ENCODE results near the gene FBXO24.
A peak's percentile ranks its signal among the peaks of the same experiment; 100 is the strongest.

The FBXO24 gene

GRCh38 chr7:100604976-100605911 is 19.1 kb downstream of the FBXO24 start:
- in situ Hi-C loops (cut with MboI; ENCODE audit: low pct_unique_long_range_greater_than_20kb, low sequenced_read_pairs) = no loop called here
- DNase-seq = no peak

GRCh38 chr7:100606313-100606712 is 20.2 kb downstream of the FBXO24 start:
- in situ Hi-C loops (cut with MboI; ENCODE audit: low pct_unique_long_range_greater_than_20kb, low sequenced_read_pairs) = no loop called here
- no peak for DNase-seq

- no peak for DNase-seq
- in situ Hi-C loops (cut with MboI; ENCODE audit: low pct_unique_long_range_greater_than_20kb, low sequenced_read_pairs) = no loop called here
Observed at GRCh38 chr7:100607111-100607510, 21.0 kb downstream of the FBXO24 start.

GRCh38 chr7:100609958-100610357 is 23.8 kb downstream of the FBXO24 start:
- no peak for DNase-seq
- in situ Hi-C loops (cut with MboI; ENCODE audit: low pct_unique_long_range_greater_than_20kb, low sequenced_read_pairs) = no loop called here

- in situ Hi-C loops (cut with MboI; ENCODE audit: low pct_unique_long_range_greater_than_20kb, low sequenced_read_pairs) = no loop called here
- DNase-seq = peak; percentile 99
Observed at GRCh38 chr7:100611983-100612729, 26.0 kb downstream of the FBXO24 start, which contains the start of gene MOSPD3. Gene MOSPD3, plus strand, starts transcription at chr7:100612540. Its CDS starts 252 bp downstream, at chr7:100612792.

GRCh38 chr7:100612730-100613390 is 26.7 kb downstream of the FBXO24 start:
- in situ Hi-C loops (cut with MboI; ENCODE audit: low pct_unique_long_range_greater_than_20kb, low sequenced_read_pairs) = no loop called here
- no peak for DNase-seq

GRCh38 chr7:100613412-100614175 is 27.5 kb downstream of the FBXO24 start:
- DNase-seq = no peak
- in situ Hi-C loops (cut with MboI; ENCODE audit: low pct_unique_long_range_greater_than_20kb, low sequenced_read_pairs) = no loop called here

GRCh38 chr7:100614308-100614861 is 28.3 kb downstream of the FBXO24 start:
- DNase-seq = no peak
- in situ Hi-C loops (cut with MboI; ENCODE audit: low pct_unique_long_range_greater_than_20kb, low sequenced_read_pairs) = no loop called here

GRCh38 chr7:100620239-100620638 is 34.1 kb downstream of the FBXO24 start:
- in situ Hi-C loops (cut with MboI; ENCODE audit: low pct_unique_long_range_greater_than_20kb, low sequenced_read_pairs) = no loop called here
- DNase-seq = no peak

GRCh38 chr7:100620804-100621203 is 34.7 kb downstream of the FBXO24 start:
- DNase-seq = no peak
- in situ Hi-C loops (cut with MboI; ENCODE audit: low pct_unique_long_range_greater_than_20kb, low sequenced_read_pairs) = no loop called here

GRCh38 chr7:100621554-100621953 is 35.4 kb downstream of the FBXO24 start:
- in situ Hi-C loops (cut with MboI; ENCODE audit: low pct_unique_long_range_greater_than_20kb, low sequenced_read_pairs) = no loop called here
- DNase-seq = no peak

- DNase-seq = no peak
- in situ Hi-C loops (cut with MboI; ENCODE audit: low pct_unique_long_range_greater_than_20kb, low sequenced_read_pairs) = no loop called here
Observed at GRCh38 chr7:100623951-100624824, 38.1 kb downstream of the FBXO24 start.

GRCh38 chr7:100626055-100626454 is 39.9 kb downstream of the FBXO24 start:
- no peak for DNase-seq
- in situ Hi-C loops (cut with MboI; ENCODE audit: low pct_unique_long_range_greater_than_20kb, low sequenced_read_pairs) = no loop called here

- DNase-seq = peak; percentile 64
- in situ Hi-C loops (cut with MboI; ENCODE audit: low pct_unique_long_range_greater_than_20kb, low sequenced_read_pairs) = no loop called here
Observed at GRCh38 chr7:100626530-100627237, 40.6 kb downstream of the FBXO24 start.

GRCh38 chr7:100627238-100627549 is 41.1 kb downstream of the FBXO24 start:
- in situ Hi-C loops (cut with MboI; ENCODE audit: low pct_unique_long_range_greater_than_20kb, low sequenced_read_pairs) = no loop called here
- no peak for DNase-seq

GRCh38 chr7:100629117-100629716 is 43.1 kb downstream of the FBXO24 start:
- in situ Hi-C loops (cut with MboI; ENCODE audit: low pct_unique_long_range_greater_than_20kb, low sequenced_read_pairs) = no loop called here
- peak; percentile 66 for DNase-seq

- in situ Hi-C loops (cut with MboI; ENCODE audit: low pct_unique_long_range_greater_than_20kb, low sequenced_read_pairs) = no loop called here
- no peak for DNase-seq
Observed at GRCh38 chr7:100630066-100630465, 43.9 kb downstream of the FBXO24 start.

Data from KBM-7 (cell line).